Endothelial cell of umbilical vein (primary cell): Measurements from ENCODE around the gene LBR. TPM values are rescaled to one million over a fixed set of nuclear protein-coding genes. Genes with fewer than 3 reads are reported as not detected.

Experiments
- BruUV-seq: library from RNA; stranded (reverse); fragments of 400-500 nt; replicated peaks from 2 replicates; lab custom pipeline; 2021; lab: Mats Ljungman, UMichigan
- CTCF ChIA-PET: fragments of 300-600, 350-600 bp; sonication (Branson Sonifier 250); formaldehyde crosslinking; loops from one replicate; lab custom pipeline; 2021; ENCODE audit warnings: antibody characterized with exemption, inconsistent platforms; lab: Charles Lee
- POLR2A ChIA-PET: fragments of 300-600, 350-600 bp; sonication (Branson Sonifier 250); formaldehyde crosslinking; loops from one replicate; lab custom pipeline; 2021; ENCODE audit warnings: antibody characterized with exemption, inconsistent platforms; lab: Charles Lee
- DNase-seq: peaks from one replicate; pipeline ENCODE4 v3.0.0-alpha.2; 2011; ENCODE audit warnings: low read depth, low spot score
- FAIRE-seq: peaks from 2 replicates; lab custom pipeline; 2011; peaks lifted over from hg19 to GRCh38; lab: Jason Lieb, UNC
- H2AFZ ChIP-seq: 2 replicates; pipeline ENCODE4 v1.6.0; 2012; ENCODE audit warnings: low read depth, low read length, control low read depth, inconsistent platforms
- H3K27ac ChIP-seq: 2 replicates; pipeline ENCODE4 v1.5.1; 2011; ENCODE audit warnings: low read depth, mild to moderate bottlenecking, control low read depth, low read length, moderate library complexity; ENCODE audit not compliant: insufficient read depth
- H3K27me3 ChIP-seq, 2 experiments: 2 replicates each; pipeline versions ENCODE4 v1.6.0 to v1.6.1; 2011; ENCODE audit warnings: low read length in 2 of 2, mixed read lengths in 1 of 2; ENCODE audit not compliant: control insufficient read depth in 2 of 2, insufficient read depth in 2 of 2
- H3K36me3 ChIP-seq, 2 experiments: 2 replicates in 1 of 2; 3 replicates in 1 of 2; pipeline ENCODE4 v1.5.1; 2011; ENCODE audit warnings: low read length in 2 of 2, mild to moderate bottlenecking in 1 of 2, moderate library complexity in 1 of 2; ENCODE audit not compliant: control insufficient read depth in 2 of 2, insufficient read depth in 2 of 2; ENCODE audit errors: extremely low read depth in 1 of 2
- H3K4me1 ChIP-seq: 3 replicates; pipeline ENCODE4 v1.5.1; 2011; ENCODE audit warnings: mild to moderate bottlenecking, low read length; ENCODE audit not compliant: control insufficient read depth, insufficient read depth; ENCODE audit errors: extremely low read depth
- H3K4me2 ChIP-seq: 2 replicates; pipeline ENCODE4 v1.6.1; 2011; ENCODE audit warnings: low read length, control low read depth, mixed read lengths; ENCODE audit not compliant: insufficient read depth
- H3K4me3 ChIP-seq, 3 experiments: fragments of 200-600 bp in 1 of 3; sonication (generic), shearing (Covaris generic) in 1 of 3; replicated peaks in 1 of 3; 2 replicates each; pipeline ENCODE4 v1.5.1; 2011 to 2016; ENCODE audit warnings: control low read depth in 3 of 3, low read length in 3 of 3, mild to moderate bottlenecking in 2 of 3, inconsistent platforms in 1 of 3, low read depth in 1 of 3, moderate library complexity in 1 of 3; ENCODE audit not compliant: insufficient read depth in 1 of 3
- H3K79me2 ChIP-seq: 2 replicates; pipeline ENCODE4 v1.6.0; 2012; ENCODE audit warnings: low read length, inconsistent platforms; ENCODE audit not compliant: control insufficient read depth, insufficient read depth
- H3K9ac ChIP-seq: replicated peaks from 2 replicates; pipeline ENCODE3; 2011; ENCODE audit warnings: low read length, control low read depth; ENCODE audit not compliant: insufficient read depth; ENCODE audit errors: extremely low read depth
- H3K9me1 ChIP-seq: replicated peaks from 3 replicates; pipeline ENCODE4 v1.6.0; 2011; ENCODE audit warnings: mild to moderate bottlenecking, low read length; ENCODE audit not compliant: control insufficient read depth, insufficient read depth; ENCODE audit errors: extremely low read depth
- H3K9me3 ChIP-seq: replicated peaks from 2 replicates; pipeline ENCODE4 v1.5.1; 2012; ENCODE audit warnings: low read length, inconsistent platforms; ENCODE audit not compliant: control insufficient read depth, insufficient read depth
- H4K20me1 ChIP-seq: replicated peaks from 2 replicates; pipeline ENCODE3; 2011; ENCODE audit warnings: mild to moderate bottlenecking, low read length; ENCODE audit not compliant: control insufficient read depth, insufficient read depth; ENCODE audit errors: extremely low read depth
- EZH2 ChIP-seq: IDR thresholded peaks from 2 replicates; pipeline ENCODE4 v1.6.1; 2012; ENCODE audit warnings: borderline replicate concordance, low read depth, mild to moderate bottlenecking, moderate library complexity, low read length, inconsistent platforms; ENCODE audit not compliant: severe bottlenecking
- FOS ChIP-seq: IDR thresholded peaks from 2 replicates; pipeline ENCODE4 v1.6.1; 2011; ENCODE audit warnings: mild to moderate bottlenecking, low read length, moderate library complexity, borderline replicate concordance; ENCODE audit not compliant: insufficient read depth
- GATA2 ChIP-seq: IDR thresholded peaks from 2 replicates; pipeline ENCODE4 v1.7.0; 2011; ENCODE audit warnings: low read depth, mild to moderate bottlenecking, moderate library complexity, mixed read lengths, low read length; ENCODE audit not compliant: insufficient read length, insufficient read depth
- JUN ChIP-seq: IDR thresholded peaks from 2 replicates; pipeline ENCODE4 v1.6.1; 2011; ENCODE audit warnings: borderline replicate concordance, low read depth; ENCODE audit not compliant: insufficient read length, insufficient read depth
- MYC ChIP-seq: IDR thresholded peaks from one replicate; pipeline ENCODE4 v1.6.1; 2011; ENCODE audit warnings: mild to moderate bottlenecking, low read depth, low read length
- POLR2A ChIP-seq: IDR thresholded peaks from 2 replicates; pipeline ENCODE4 v1.6.1; 2012; ENCODE audit warnings: low read depth, mild to moderate bottlenecking, control low read depth, low read length
- POLR2AphosphoS5 ChIP-seq: IDR thresholded peaks from 2 replicates; pipeline ENCODE4 v1.6.1; 2012; ENCODE audit warnings: low read depth, mild to moderate bottlenecking, control low read depth, low read length, moderate library complexity; ENCODE audit not compliant: insufficient read depth
- dilution Hi-C: fragments of 300-500 bp; cut with MboI; formaldehyde crosslinking; loops from one replicate; pipeline ENCODE4 v1.15.0; 2019; ENCODE audit warnings: low sequenced_read_pairs; ENCODE audit not compliant: extremely low pct_ligation_motif_present
- intact Hi-C: fragments of 100-400 bp; cut with micrococcal nuclease; formaldehyde crosslinking; loops from one replicate; pipeline ENCODE4 v1.10.0; 2022
- polyA plus RNA-seq, 4 experiments: library from polyadenylated mRNA; depleted of rRNA in 3 of 4; stranded (reverse) in 3 of 4; unstranded in 1 of 4; fragments of >200 nt; gene quantifications; 2 replicates each; pipeline versions ENCODE4 v1.2.1 to v1.2.3, GENCODE V29; 2011 to 2012; ENCODE audit warnings: missing spikeins in 1 of 4
- total RNA-seq: library from RNA; stranded (reverse); gene quantifications from 2 replicates; pipeline ENCODE4 v1.2.3, GENCODE V29; 2021
- TF ChIP-seq, protein P1 (sequence below): IDR thresholded peaks from 2 replicates; pipeline ENCODE4 v1.6.1; 2011; ENCODE audit not compliant: insufficient read depth, insufficient read length
- TF ChIP-seq, protein P2 (sequence below), 2 donors: IDR thresholded peaks; 1 replicate in 1 of 2; 2 replicates in 1 of 2; pipeline ENCODE4 v1.5.1; 2011; ENCODE audit warnings: low read length in 2 of 2, mild to moderate bottlenecking in 2 of 2, moderate library complexity in 2 of 2, control low read depth in 1 of 2, inconsistent platforms in 1 of 2, low read depth in 1 of 2; ENCODE audit not compliant: insufficient read depth in 1 of 2; ENCODE audit errors: extremely low read depth in 1 of 2

LBR gene
- total and polyA plus RNA-seq, 2 donors (not counting 3 experiments of a cell fraction or from before 2014, with no cell fraction given) = 53.9 to 119 TPM

DNA sequence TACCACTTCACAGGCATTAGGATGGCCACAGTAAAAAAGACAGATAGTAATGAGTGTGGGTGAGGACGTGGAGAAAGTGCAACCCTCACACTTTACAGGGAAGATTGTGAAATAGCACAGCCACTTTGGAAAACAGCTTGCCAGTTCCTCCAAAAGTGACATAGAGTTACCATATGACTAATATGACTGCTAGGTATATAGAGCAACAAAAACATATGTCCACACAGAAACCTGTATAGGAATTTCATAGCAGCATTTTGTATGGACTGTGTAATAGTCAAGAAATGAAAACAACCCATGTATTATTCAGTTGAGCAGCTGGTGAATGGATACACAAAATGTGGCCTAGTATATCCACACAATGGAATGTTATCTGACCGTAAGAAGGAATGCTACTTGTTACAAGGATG lies 30.4 kb upstream of the LBR start:
- no peak overlapping the region for H2AFZ ChIP-seq
- no peaks in the 10 kb centered on the region for H4K20me1 ChIP-seq
- H3K27me3 ChIP-seq = no peaks in the 10 kb centered on the region
- CTCF ChIA-PET = no interaction called here
- no TSS peak for BruUV-seq
- H3K4me2 ChIP-seq = no peak overlapping the region
- no peaks in the 10 kb centered on the region for H3K9me1 ChIP-seq
- no peak for FAIRE-seq
- H3K36me3 ChIP-seq = no peaks in the 10 kb centered on the region
- H3K4me1 ChIP-seq = peaks cover 17% of the 10 kb centered on the region
- POLR2A ChIA-PET = no interaction called here
- no peak for DNase-seq
- dilution Hi-C loops (no loop called here), intact Hi-C loops (no loop called here)
- no peaks in the 10 kb centered on the region for H3K79me2 ChIP-seq
- H3K9me3 ChIP-seq = no peaks in the 10 kb centered on the region
- H3K27ac ChIP-seq = no peak overlapping the region
- H3K9ac ChIP-seq = no peak overlapping the region
- TF ChIP-seq GATA2 (no peak), MYC (no peak), EZH2 (no peak), POLR2A (no peak), FOS (no peak), JUN (no peak), POLR2AphosphoS5 (no peak)
- TF ChIP-seq, protein P1, sequence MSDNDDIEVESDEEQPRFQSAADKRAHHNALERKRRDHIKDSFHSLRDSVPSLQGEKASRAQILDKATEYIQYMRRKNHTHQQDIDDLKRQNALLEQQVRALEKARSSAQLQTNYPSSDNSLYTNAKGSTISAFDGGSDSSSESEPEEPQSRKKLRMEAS = no peak
- TF ChIP-seq, protein P2, sequence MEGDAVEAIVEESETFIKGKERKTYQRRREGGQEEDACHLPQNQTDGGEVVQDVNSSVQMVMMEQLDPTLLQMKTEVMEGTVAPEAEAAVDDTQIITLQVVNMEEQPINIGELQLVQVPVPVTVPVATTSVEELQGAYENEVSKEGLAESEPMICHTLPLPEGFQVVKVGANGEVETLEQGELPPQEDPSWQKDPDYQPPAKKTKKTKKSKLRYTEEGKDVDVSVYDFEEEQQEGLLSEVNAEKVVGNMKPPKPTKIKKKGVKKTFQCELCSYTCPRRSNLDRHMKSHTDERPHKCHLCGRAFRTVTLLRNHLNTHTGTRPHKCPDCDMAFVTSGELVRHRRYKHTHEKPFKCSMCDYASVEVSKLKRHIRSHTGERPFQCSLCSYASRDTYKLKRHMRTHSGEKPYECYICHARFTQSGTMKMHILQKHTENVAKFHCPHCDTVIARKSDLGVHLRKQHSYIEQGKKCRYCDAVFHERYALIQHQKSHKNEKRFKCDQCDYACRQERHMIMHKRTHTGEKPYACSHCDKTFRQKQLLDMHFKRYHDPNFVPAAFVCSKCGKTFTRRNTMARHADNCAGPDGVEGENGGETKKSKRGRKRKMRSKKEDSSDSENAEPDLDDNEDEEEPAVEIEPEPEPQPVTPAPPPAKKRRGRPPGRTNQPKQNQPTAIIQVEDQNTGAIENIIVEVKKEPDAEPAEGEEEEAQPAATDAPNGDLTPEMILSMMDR (IDR thresholded peaks at IDR 0.05; ENCODE audit: extremely low read depth in 1 of 2, insufficient read depth in 1 of 2, low read depth in 1 of 2, low read length in 2 of 2) = no peak
- no peak overlapping the region for H3K4me3 ChIP-seq
